ES-I3 (cell line): Measurements from ENCODE around the gene VWA8.
"Not testable (repeated sequence)": the region's sequence is repeated elsewhere in the genome, so short reads cannot be mapped to it uniquely, and the experiment has no call there.

Source experiments
- H3K36me3 ChIP-seq: 2 replicates; pipeline ENCODE4 v1.6.1; 2013; ENCODE audit warnings: mild to moderate bottlenecking, low read length, control low read depth, moderate library complexity; ENCODE audit not compliant: insufficient read depth
- H3K4me1 ChIP-seq: 2 replicates; pipeline ENCODE4 v1.6.1; 2013; ENCODE audit warnings: mild to moderate bottlenecking, control low read depth, low read length; ENCODE audit not compliant: insufficient read depth
- H3K9ac ChIP-seq: 2 replicates; pipeline ENCODE4 v1.6.1; 2013; ENCODE audit warnings: low read depth, mild to moderate bottlenecking, low read length, moderate library complexity
- H3K9me3 ChIP-seq: 2 replicates; pipeline ENCODE4 v1.6.1; 2013; ENCODE audit warnings: mild to moderate bottlenecking, low read length, moderate library complexity; ENCODE audit not compliant: control insufficient read depth, insufficient read depth

The VWA8 gene

DNA sequence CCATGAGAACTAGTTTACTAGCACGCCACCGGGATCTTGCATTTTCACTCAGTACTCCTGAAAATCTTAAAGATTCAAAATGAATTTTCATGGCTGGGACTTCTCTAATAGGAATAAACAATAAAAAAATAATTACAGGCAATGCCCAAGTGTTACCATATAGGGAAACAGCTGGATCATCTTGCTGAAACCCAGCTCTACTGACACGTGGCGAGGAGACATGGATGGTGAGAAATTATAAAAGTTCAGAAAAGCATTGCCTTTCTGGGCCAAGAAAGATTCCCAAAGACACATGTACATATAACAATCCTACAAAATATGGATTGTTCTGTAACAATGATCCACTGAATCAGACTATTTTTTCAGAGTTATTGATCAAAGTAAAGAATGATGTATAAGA lies 294.3 kb downstream of the VWA8 start:
- Histone ChIP-seq H3K9ac (no peak overlapping the region), H3K4me1 (no peaks in the 10 kb centered on the region), H3K36me3 (no peaks in the 10 kb centered on the region)

DNA sequence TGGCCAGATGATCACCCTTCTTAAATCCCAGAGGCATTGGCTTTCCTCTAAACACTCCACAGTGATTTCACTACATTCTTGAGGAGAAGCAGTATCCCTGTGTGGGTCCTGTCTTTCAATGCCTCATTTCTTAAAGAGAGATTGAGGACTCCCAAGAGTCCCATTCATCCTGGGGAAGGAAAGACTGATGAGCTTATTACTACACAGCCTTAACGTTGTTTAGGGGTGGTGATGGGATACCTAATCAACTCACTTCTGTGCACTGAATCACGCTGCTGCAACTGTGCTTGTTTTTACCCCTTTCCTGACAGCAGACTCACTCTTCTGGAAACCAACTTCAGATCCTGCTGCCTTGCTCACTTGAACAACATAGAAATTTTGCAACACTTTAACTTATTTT lies 300.5 kb downstream of the VWA8 start:
- H3K4me1 ChIP-seq = no peaks in the 10 kb centered on the region
- no peaks in the 10 kb centered on the region for H3K9me3 ChIP-seq
- H3K9ac ChIP-seq = no peak overlapping the region
- H3K36me3 ChIP-seq = no peaks in the 10 kb centered on the region

More for the DNA sequence above, 294.3 kb downstream of the VWA8 start:
- H3K9me3 ChIP-seq = no peaks in the 10 kb centered on the region

DNA sequence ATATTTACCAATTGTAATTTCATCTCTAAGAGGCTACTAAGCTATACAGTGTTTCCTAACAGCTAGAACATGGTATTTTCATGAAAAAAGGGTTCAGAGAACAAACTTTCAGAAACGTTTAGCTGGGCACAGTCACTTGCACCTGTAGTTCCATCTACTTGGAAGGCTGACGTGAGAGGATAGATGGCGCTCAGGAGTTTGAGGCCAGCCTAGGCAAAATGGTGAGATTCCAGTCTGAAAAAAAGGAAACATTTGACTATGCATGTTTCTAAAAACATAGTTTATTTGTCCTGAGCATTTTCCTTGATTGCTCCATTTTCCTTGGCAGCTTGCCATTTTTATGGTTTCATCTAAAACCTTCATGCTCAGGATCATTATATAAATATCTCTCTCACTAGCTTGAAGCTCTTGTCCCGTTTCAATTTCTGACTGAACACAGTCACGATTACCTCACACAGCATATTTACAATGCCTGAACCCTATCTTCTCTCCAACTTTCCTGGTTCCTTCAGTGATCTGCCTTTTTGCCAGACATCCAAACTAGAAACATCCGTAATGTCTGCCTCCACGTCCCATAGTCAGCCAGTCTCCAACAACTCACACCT lies 302.8 kb downstream of the VWA8 start:
- Histone ChIP-seq H3K9ac (no peak overlapping the region), H3K9me3 (no peaks in the 10 kb centered on the region), H3K4me1 (no peaks in the 10 kb centered on the region), H3K36me3 (no peaks in the 10 kb centered on the region)

DNA sequence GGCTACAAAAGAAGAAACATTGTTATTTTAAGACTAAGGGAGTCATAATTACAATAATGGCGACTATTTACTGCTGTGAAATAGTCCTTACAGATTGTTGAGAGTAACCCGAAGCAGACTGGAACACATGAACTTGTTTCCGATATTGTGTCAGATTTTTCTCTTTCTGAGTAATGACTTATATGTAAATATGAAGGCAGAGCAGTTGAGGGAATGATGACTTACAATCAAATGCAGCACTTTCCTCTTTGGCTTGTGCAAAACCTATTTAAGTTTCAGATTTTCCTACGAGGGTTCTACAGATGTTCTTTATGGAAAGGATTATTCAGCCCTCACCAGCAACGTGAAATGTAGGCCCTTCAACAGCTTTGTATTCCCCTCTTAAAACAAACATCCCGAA lies 304.9 kb downstream of the VWA8 start:
- Histone ChIP-seq H3K9ac (no peak overlapping the region), H3K9me3 (no peaks in the 10 kb centered on the region), H3K4me1 (peaks cover 7% of the 10 kb centered on the region; the same call in 1 of the 2 replicates), H3K36me3 (no peaks in the 10 kb centered on the region)

DNA sequence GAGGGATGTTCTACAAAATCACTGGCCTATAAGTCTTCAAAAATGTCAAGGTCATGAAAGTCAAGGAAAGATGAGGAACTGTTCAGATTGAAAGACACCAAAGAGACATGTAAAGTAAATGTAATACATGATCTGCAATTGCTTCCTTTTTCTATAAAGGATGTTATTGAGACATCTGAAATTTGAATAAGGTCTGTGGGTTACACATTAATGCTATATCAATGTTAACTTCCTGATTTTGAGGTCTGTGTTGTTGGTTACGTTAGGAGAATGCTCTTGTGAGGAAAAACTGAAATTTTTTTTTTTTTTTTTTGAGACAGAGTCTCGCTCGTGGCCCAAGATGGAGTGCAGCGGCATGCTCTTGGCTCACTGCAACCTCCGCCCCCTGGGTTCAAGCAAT lies 306.1 kb downstream of the VWA8 start:
- H3K36me3 ChIP-seq = no peaks in the 10 kb centered on the region
- H3K9ac ChIP-seq = no peak overlapping the region
- H3K9me3 ChIP-seq = no peaks in the 10 kb centered on the region
- H3K4me1 ChIP-seq = peaks cover 7% of the 10 kb centered on the region; the same call in 1 of the 2 replicates

DNA sequence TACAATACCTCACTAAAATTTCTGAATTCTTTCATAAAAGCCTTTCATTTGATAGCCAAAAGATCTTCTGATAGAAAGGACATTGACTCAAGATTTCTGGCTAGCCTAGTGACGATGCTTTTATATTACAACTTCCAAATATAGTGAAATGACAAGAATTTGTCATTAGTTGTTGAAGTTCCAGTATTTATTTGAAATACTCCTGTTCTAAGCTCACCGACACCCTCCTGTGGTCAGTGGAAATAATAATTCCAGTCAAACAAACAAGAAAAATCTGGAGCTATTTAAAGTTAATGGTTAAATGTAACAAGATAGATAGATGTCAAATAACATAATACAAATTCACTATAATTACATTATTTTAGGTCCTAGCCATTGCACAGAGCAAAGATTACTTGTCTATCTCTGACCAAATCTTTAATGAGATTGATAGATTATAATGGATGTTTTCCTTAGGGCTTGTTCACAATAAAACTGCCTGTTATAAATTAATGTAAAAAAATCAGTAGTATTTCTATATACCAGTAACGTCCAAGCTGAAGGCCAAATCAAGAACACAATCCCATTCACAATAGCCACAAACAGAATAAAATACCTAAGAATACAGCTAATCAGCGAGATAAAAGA lies 308.1 kb downstream of the VWA8 start:
- no peak overlapping the region for H3K9ac ChIP-seq

DNA sequence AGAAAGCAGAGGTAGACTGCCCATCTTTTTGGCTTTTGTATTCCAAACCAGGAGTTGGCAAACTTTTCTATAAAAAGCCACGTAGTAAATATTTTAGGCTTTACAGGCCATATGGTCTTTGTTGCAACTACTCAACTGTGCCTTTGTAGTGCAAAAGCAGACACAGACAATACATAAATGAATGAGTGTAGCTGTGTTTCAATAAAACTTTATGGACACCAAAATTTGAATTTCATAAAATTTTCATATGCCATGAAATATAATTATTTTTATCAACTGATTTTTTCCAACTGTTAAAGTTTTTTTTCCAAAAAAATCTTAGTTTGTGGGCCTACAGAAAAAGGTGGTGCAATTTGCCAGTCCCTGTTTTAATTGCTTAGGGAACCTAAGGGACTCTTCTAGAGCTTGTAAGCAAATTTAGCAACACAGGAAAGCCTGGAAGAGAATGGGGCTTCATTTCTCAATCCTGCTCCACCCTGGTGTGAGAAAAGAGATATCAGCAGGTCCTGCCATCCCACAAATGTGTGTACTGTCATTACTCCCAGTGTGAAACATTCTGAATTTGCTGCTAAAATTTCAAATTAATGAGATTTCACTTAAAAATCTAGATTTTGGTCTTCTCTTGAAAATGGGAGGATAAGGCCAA lies 309.4 kb downstream of the VWA8 start:
- peaks cover 11% of the 10 kb centered on the region; the same call in 1 of the 2 replicates for H3K4me1 ChIP-seq
- H3K9ac ChIP-seq = no peak overlapping the region
- H3K36me3 ChIP-seq = no peaks in the 10 kb centered on the region
- H3K9me3 ChIP-seq = no peaks in the 10 kb centered on the region

More for the DNA sequence above, 308.1 kb downstream of the VWA8 start:
- H3K4me1 ChIP-seq = peaks cover 10% of the 10 kb centered on the region; the same call in 1 of the 2 replicates
- no peaks in the 10 kb centered on the region for H3K36me3 ChIP-seq
- no peaks in the 10 kb centered on the region for H3K9me3 ChIP-seq

DNA sequence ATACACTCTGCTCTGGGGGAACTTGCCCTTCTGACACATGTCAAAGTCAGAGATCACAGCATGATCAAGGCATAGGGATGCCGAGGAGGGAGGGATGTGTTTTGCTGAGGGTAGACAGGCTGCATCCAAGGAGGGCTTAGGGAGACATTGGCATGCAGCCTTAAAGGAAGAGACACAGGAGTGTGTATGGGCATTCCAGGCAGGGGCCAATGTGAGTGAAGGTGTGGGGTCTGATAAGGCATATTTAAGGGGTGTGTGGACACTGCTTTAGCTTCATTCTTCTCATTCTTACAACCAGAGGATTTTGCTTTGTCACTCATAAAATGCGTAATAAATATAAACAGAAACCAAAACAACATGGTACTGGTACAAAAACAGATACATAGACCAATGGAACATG lies 310.2 kb downstream of the VWA8 start:
- Histone ChIP-seq H3K4me1 (peaks cover 11% of the 10 kb centered on the region; the same call in 1 of the 2 replicates), H3K9me3 (no peaks in the 10 kb centered on the region)

DNA sequence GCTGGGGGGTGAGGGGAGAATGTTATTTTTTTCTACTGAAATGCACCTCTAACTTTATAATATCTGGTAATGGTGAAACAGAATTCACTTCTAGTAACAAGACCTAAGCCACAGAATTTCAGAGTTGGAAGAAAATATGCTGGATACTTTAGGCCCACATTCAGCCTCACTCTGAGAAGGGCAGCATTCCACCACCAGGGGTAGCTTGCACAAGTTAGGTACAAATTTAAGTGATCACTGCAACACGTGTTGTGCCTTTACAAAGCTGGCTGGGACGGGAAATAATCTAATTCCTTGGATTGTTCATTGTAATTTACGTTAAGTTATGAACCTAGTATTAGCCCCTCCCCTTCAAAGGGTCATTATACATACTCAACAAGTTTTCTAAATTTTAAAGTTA lies 311.2 kb downstream of the VWA8 start:
- no peaks in the 10 kb centered on the region for H3K9me3 ChIP-seq
- H3K4me1 ChIP-seq = peaks cover 11% of the 10 kb centered on the region; the same call in 1 of the 2 replicates
- no peak overlapping the region for H3K9ac ChIP-seq
- H3K36me3 ChIP-seq = no peaks in the 10 kb centered on the region

More for the DNA sequence above, 310.2 kb downstream of the VWA8 start:
- H3K36me3 ChIP-seq = no peaks in the 10 kb centered on the region
- no peak overlapping the region for H3K9ac ChIP-seq

DNA sequence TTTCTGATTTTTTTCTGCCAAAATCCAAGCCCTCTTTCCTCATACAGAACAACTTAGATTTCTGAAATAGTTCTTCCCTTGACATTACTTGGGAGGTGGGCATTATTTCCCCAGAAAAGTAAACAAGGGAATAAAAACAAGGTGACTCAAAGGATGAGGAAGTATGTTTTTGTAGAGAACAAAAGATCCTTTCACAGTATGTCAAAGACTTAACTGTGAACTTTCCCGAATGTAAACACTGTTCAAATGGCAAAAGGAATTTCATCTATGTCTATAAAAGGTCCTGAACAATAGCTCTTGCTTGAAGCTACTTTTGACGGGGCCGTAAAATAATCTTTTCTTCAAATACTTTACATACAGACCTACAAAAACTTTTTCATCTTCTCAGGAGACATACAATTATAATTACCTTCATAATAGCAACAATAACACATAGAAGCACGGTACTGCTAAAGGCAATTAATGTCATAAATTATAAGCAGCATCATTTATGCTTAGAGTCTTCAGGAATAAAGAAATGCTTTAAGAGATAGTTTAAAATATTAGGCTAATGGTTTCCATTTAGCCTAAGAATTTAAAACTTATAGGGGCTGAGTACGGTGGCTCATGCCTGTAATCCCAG lies 312.5 kb downstream of the VWA8 start:
- Histone ChIP-seq H3K9me3 (no peaks in the 10 kb centered on the region), H3K9ac (no peak overlapping the region), H3K4me1 (peaks cover 14% of the 10 kb centered on the region; the same call in 1 of the 2 replicates), H3K36me3 (no peaks in the 10 kb centered on the region)

DNA sequence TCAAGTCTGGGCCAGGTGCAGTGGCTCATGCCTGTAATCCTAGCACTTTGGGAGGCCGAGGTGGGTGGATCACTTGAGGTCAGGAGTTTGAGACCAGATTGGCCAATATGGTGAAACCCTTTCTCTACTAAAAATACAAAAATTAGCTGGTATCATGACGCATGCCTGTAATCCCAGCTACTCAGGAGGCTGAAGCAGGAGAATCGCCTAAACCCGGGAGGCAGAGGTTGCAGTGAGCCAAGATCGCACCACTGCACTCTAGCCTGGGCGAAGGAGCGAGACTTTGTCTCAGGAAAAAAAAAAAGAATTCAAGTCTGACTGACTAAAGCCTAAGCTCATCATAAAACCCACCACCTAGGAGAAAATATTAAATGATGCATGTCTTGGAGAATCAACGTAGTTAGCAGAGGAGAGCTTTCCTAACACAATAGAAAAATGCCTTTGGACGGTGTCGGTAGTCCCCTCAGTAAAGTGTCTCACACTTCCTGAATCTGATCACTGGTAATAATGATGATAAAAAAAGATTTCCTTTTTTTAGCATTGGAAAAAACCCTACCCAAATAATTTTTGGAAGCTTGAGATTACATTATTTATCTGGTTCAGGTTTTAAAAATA lies 313.1 kb downstream of the VWA8 start:
- H3K4me1 ChIP-seq = peaks cover 14% of the 10 kb centered on the region; the same call in 1 of the 2 replicates
- not testable (repeated sequence) for H3K9ac ChIP-seq, H3K9me3 ChIP-seq, H3K36me3 ChIP-seq

DNA sequence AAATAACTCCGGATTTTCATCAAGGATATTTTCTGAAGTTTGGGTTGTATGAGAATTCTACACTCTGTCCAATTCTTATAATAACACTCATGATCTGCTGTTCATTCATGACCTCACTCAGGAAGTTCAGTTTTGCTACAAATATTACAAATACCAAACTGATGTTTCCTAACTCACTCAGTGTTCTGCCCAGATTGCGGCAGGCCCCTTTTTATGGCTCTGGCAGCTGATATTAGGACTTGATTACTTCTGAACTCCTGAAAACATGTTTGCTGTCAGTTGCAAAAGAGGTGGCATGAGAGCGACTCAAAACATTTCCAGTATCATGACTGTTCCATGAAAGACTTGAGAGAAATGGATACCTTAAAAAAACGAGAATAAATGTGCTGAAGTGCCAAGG lies 315.6 kb downstream of the VWA8 start:
- Histone ChIP-seq H3K4me1 (peaks cover 6% of the 10 kb centered on the region; the same call in 1 of the 2 replicates), H3K9me3 (no peaks in the 10 kb centered on the region), H3K36me3 (no peaks in the 10 kb centered on the region), H3K9ac (no peak overlapping the region)

DNA sequence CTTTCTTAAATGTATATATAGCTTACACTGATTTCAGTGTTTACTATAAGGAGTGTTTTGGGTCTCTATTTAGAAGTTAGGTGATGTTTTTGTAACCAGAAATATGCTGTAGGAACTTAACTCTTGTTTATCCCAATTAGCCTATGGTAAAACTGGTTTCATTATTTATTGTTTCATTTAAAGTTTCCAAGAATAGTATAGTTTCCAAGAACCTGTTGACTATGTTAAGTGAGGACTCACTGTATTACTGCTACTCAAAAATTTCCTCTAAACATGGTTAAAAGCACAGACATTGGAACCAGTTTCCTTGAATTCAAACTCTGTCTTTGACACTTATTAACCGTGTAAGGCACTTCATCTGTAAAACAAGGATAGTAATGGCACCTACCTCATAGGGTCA lies 316.2 kb downstream of the VWA8 start:
- no peaks in the 10 kb centered on the region for H3K36me3 ChIP-seq
- H3K4me1 ChIP-seq = peaks cover 6% of the 10 kb centered on the region; the same call in 1 of the 2 replicates
- H3K9me3 ChIP-seq = no peaks in the 10 kb centered on the region
- H3K9ac ChIP-seq = no peak overlapping the region

DNA sequence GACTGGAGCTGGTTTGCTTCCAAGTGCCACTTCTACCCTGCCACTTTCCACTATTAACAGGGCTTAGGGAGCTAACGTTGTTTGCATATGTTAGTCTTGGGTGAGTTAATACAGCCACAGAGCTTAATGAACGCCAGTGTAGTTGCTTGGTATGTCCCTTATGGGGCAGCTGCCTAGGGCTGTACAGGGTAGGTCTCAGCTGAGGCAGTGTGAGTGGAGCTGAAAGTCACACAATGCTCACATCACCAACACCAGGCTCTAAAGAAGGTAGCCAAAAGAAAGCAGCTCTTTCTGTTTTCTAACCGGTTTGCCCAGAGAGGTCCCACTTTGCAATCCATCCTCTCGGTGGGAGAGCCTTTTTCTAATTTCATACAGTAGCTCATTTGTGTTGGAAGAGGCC lies 317.4 kb downstream of the VWA8 start:
- no peak overlapping the region for H3K9ac ChIP-seq
- H3K36me3 ChIP-seq = no peaks in the 10 kb centered on the region
- H3K4me1 ChIP-seq = peaks cover 6% of the 10 kb centered on the region; the same call in 1 of the 2 replicates
- H3K9me3 ChIP-seq = no peaks in the 10 kb centered on the region
